ENCODE measurements around the gene TPCN1.

DNA sequence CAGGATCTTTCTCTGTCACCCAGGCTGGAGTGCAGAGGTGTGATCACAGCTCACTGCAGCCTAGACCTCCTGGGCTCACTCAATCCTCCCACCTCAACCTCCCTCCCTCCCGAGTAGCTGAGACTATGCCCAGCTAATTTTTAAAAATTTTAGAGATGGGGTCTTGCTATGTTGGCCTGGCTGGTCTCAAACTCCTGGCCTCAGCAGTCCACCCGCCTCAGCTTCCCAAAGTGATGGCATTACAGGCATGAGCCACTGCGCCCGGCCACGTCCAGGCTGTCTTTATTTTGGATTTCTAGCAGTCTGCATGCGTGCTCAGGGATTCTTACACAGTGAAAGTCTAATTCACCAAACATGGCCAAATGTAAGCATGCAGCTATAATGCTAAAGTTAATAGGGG lies 95.9 kb downstream of the TPCN1 start:
- TF ChIP-seq, protein P1, sequence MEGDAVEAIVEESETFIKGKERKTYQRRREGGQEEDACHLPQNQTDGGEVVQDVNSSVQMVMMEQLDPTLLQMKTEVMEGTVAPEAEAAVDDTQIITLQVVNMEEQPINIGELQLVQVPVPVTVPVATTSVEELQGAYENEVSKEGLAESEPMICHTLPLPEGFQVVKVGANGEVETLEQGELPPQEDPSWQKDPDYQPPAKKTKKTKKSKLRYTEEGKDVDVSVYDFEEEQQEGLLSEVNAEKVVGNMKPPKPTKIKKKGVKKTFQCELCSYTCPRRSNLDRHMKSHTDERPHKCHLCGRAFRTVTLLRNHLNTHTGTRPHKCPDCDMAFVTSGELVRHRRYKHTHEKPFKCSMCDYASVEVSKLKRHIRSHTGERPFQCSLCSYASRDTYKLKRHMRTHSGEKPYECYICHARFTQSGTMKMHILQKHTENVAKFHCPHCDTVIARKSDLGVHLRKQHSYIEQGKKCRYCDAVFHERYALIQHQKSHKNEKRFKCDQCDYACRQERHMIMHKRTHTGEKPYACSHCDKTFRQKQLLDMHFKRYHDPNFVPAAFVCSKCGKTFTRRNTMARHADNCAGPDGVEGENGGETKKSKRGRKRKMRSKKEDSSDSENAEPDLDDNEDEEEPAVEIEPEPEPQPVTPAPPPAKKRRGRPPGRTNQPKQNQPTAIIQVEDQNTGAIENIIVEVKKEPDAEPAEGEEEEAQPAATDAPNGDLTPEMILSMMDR (IDR thresholded peaks at IDR 0.05) = no peak
- no peak for TF ChIP-seq POLR2A (IDR thresholded peaks at IDR 0.05)
